HepG2 (cell line): ENCODE results near the gene NR2F1-AS1. TPM values are rescaled to one million over a fixed set of nuclear protein-coding genes. Genes with fewer than 3 reads are reported as not detected.
A peak's percentile ranks its signal among the peaks of the same experiment; 100 is the strongest.

Experiments
- ATAC-seq: fragments of 200-7000 bp; cut with Tn5 transposase; 3 replicates; pipeline ENCODE4 v1.9.1; 2020; ENCODE audit warnings: mild to moderate bottlenecking, moderate library complexity
- BruUV-seq: library from RNA; stranded (reverse); fragments of 400-500 nt; replicated peaks from 2 replicates; lab custom pipeline; 2021; lab: Mats Ljungman, UMichigan
- CTCF ChIA-PET: fragments of 300-600 bp; formaldehyde crosslinking; extraction: SDS; loops from one replicate; lab custom pipeline; 2021; ENCODE audit warnings: low total read pairs, inconsistent platforms, low intra/inter-chr PET ratio; lab: Yijun Ruan, JAX
- POLR2A ChIA-PET: fragments of 350-600 bp; sonication (Branson Sonifier 250); formaldehyde crosslinking; loops from one replicate; lab custom pipeline; 2020; ENCODE audit warnings: antibody characterized with exemption, inconsistent platforms; lab: Yijun Ruan, JAX
- DNase-seq: peaks from one replicate; pipeline ENCODE4 v3.0.0-alpha.2; 2015; ENCODE audit warnings: low spot score
- FAIRE-seq: peaks from 3 replicates; lab custom pipeline; 2011; peaks lifted over from hg19 to GRCh38; lab: Jason Lieb, UNC
- H2AFZ ChIP-seq: one replicate; pipeline ENCODE4 v1.6.1; 2011; ENCODE audit warnings: low read length, inconsistent platforms
- H3K27ac ChIP-seq: fragments of 300-600 bp; 3 replicates; pipeline ENCODE4 v1.8.0; 2011; ENCODE audit warnings: mixed run types, mild to moderate bottlenecking, mixed read lengths, low read length, inconsistent platforms; ENCODE audit not compliant: insufficient read depth; ENCODE audit errors: extremely low read length
- H3K27me3 ChIP-seq, 2 experiments: fragments of 200-600 bp in 1 of 2; 2 replicates in 1 of 2; 3 replicates in 1 of 2; pipeline versions ENCODE4 v1.6.0 to v1.8.0; 2011; ENCODE audit warnings: low read length in 2 of 2, mild to moderate bottlenecking in 2 of 2, moderate library complexity in 2 of 2, inconsistent platforms in 1 of 2; ENCODE audit not compliant: insufficient read depth in 2 of 2, control insufficient read depth in 1 of 2
- H3K36me3 ChIP-seq, 2 experiments: fragments of 200-600 bp in 1 of 2; replicated peaks in 1 of 2; 2 replicates in 1 of 2; 3 replicates in 1 of 2; pipeline versions ENCODE4 v1.5.1 to v1.8.0; 2011; ENCODE audit warnings: low read length in 2 of 2, inconsistent platforms in 1 of 2; ENCODE audit not compliant: insufficient read depth in 2 of 2, control insufficient read depth in 1 of 2
- H3K4me1 ChIP-seq: 2 replicates; pipeline ENCODE4 v1.5.1; 2012; ENCODE audit warnings: low read length, inconsistent platforms; ENCODE audit not compliant: insufficient read depth
- H3K4me2 ChIP-seq: 2 replicates; pipeline ENCODE4 v1.6.0; 2011; ENCODE audit warnings: low read depth, low read length, inconsistent platforms
- H3K4me3 ChIP-seq, 3 experiments: fragments of 200-600 bp in 1 of 3; sonication (generic), shearing (Covaris generic) in 1 of 3; replicated peaks in 1 of 3; 2 replicates each; pipeline ENCODE4 v1.5.1; 2011 to 2016; ENCODE audit warnings: low read length in 3 of 3, inconsistent platforms in 2 of 3, low read depth in 2 of 3, mild to moderate bottlenecking in 2 of 3, control low read depth in 1 of 3, mixed read lengths in 1 of 3; ENCODE audit not compliant: insufficient read depth in 1 of 3
- H3K79me2 ChIP-seq: one replicate; pipeline ENCODE4 v1.6.1; 2011; ENCODE audit warnings: low read length, inconsistent platforms; ENCODE audit not compliant: insufficient read depth
- H3K9ac ChIP-seq: 2 replicates; pipeline ENCODE4 v1.6.0; 2011; ENCODE audit warnings: mild to moderate bottlenecking, low read depth, low read length, inconsistent platforms; ENCODE audit not compliant: insufficient read depth
- H3K9me3 ChIP-seq: 2 replicates; pipeline ENCODE4 v1.5.1; 2012; ENCODE audit warnings: mild to moderate bottlenecking, low read length
- H4K20me1 ChIP-seq: 2 replicates; pipeline ENCODE4 v1.6.0; 2011; ENCODE audit warnings: inconsistent platforms, mild to moderate bottlenecking, low read length, moderate library complexity; ENCODE audit not compliant: insufficient read depth
- ATF7-NPFF ChIP-seq: sonication (generic); formaldehyde crosslinking; IDR thresholded peaks from 2 replicates; pipeline ENCODE4 v1.8.1; 2023; ENCODE audit warnings: mild to moderate bottlenecking, low read depth, missing genetic modification reagents, moderate library complexity
- HINFP ChIP-seq: sonication (generic); formaldehyde crosslinking; IDR thresholded peaks from 2 replicates; pipeline ENCODE4 v1.4.0; 2020; ENCODE audit warnings: low read depth, mild to moderate bottlenecking, missing genetic modification reagents
- KAT7 ChIP-seq: IDR thresholded peaks from 2 replicates; pipeline ENCODE4 v1.6.1; 2018; ENCODE audit warnings: borderline replicate concordance, missing compliant biosample characterization
- KDM4B ChIP-seq: sonication (generic); formaldehyde crosslinking; IDR thresholded peaks from 2 replicates; pipeline ENCODE4 v1.4.0; 2020; ENCODE audit warnings: missing genetic modification reagents
- RNF2 ChIP-seq: fragments of 450-650 bp; conservative IDR thresholded peaks from 2 replicates; pipeline ENCODE4 v1.6.1; 2016; ENCODE audit warnings: low read depth
- SALL2 ChIP-seq: sonication (generic); formaldehyde crosslinking; IDR thresholded peaks from 2 replicates; pipeline ENCODE4 v1.8.1; 2023; ENCODE audit warnings: mild to moderate bottlenecking, missing genetic modification reagents, inconsistent platforms
- TGIF2 ChIP-seq: IDR thresholded peaks from 2 replicates; pipeline ENCODE4 v1.6.1; 2016; ENCODE audit warnings: control low read depth, missing compliant biosample characterization
- ZMYM4 ChIP-seq: sonication (generic); formaldehyde crosslinking; IDR thresholded peaks from 2 replicates; pipeline ENCODE4 v1.8.1; 2023; ENCODE audit warnings: mild to moderate bottlenecking, missing genetic modification reagents
- ZNF205 ChIP-seq: IDR thresholded peaks from 2 replicates; pipeline ENCODE4 v1.6.1; 2018; ENCODE audit warnings: missing biosample characterization, missing genetic modification reagents
- ZNF431 ChIP-seq: sonication (generic); formaldehyde crosslinking; IDR thresholded peaks from 2 replicates; pipeline ENCODE4 v1.9.0; 2022; ENCODE audit warnings: missing genetic modification reagents, low read depth, mild to moderate bottlenecking, borderline replicate concordance
- ZNF543 ChIP-seq: sonication (generic); formaldehyde crosslinking; IDR thresholded peaks from 2 replicates; pipeline ENCODE4 v1.4.0; 2020; ENCODE audit warnings: mild to moderate bottlenecking, missing genetic modification reagents
- ZNF773 ChIP-seq: sonication (generic); formaldehyde crosslinking; IDR thresholded peaks from 2 replicates; pipeline ENCODE4 v1.4.0; 2020; ENCODE audit warnings: missing genetic modification reagents, borderline replicate concordance
- WGBS: methylation state at CpG from one replicate; pipeline ENCODE4 v1.1.6; 2017; ENCODE audit warnings: low lambda C conversion rate; 5-methylcytosine and 5-hydroxymethylcytosine counted together
- in situ Hi-C: cut with HindIII; loops from 2 replicates; pipeline ENCODE4 v1.10.0; 2017; ENCODE audit warnings: low pct_unique_long_range_greater_than_20kb; ENCODE audit not compliant: extremely low pct_ligation_motif_present
- intact Hi-C: fragments of 100-400 bp; cut with micrococcal nuclease; formaldehyde crosslinking; loops from one replicate; pipeline ENCODE4 v1.10.0; 2022; ENCODE audit not compliant: unreplicated experiment
- polyA plus RNA-seq, 8 experiments: library from polyadenylated mRNA; depleted of rRNA in 3 of 8; stranded (reverse) in 7 of 8; unstranded in 1 of 8; fragments of >200 nt; fragmentation: Illumina TruSeq in 4 of 8; extraction: Trizol in 4 of 8; gene quantifications; 2 replicates each; pipeline versions ENCODE4 v1.2.1 to v1.2.3, GENCODE V29; 2011 to 2016; ENCODE audit warnings: low read depth in 4 of 8, missing spikeins in 1 of 8, mixed read lengths in 1 of 8; ENCODE audit not compliant: insufficient read depth in 1 of 8
- total RNA-seq, 5 experiments: library from RNA; depleted of rRNA; stranded (reverse); fragments of >200 nt; fragmentation: Illumina TruSeq; extraction: Trizol; gene quantifications; 2 replicates each; pipeline ENCODE4 v1.2.3, GENCODE V29; 2016; ENCODE audit warnings: low read depth in 1 of 5
- TF ChIP-seq, protein P1 (sequence below): sonication (generic); formaldehyde crosslinking; IDR thresholded peaks from 2 replicates; pipeline ENCODE4 v1.4.0; 2020; ENCODE audit warnings: missing genetic modification reagents
- TF ChIP-seq, protein P2 (sequence below): sonication (generic); formaldehyde crosslinking; IDR thresholded peaks from 2 replicates; pipeline ENCODE4 v1.8.0; 2022; ENCODE audit warnings: missing genetic modification reagents, low read depth, mild to moderate bottlenecking, borderline replicate concordance
- TF ChIP-seq, protein P3 (sequence below): sonication (generic); formaldehyde crosslinking; IDR thresholded peaks from 2 replicates; pipeline ENCODE4 v1.5.0; 2020; ENCODE audit warnings: mild to moderate bottlenecking, low read depth, missing genetic modification reagents, borderline replicate concordance

The NR2F1-AS1 gene
- total and polyA plus RNA-seq, 2 of the 13 experiments (the other 11 are each of a cell fraction or from before 2014, with no cell fraction given): 2.8 TPM

- Histone ChIP-seq H3K36me3 (no peaks in the 10 kb centered on the region), H3K4me2 (peak overlapping the region; percentile 92), H3K9ac (peak overlapping the region; percentile 65), H3K4me1 (peaks cover 6% of the 10 kb centered on the region), H3K27me3 (no peaks in the 10 kb centered on the region), H3K4me3 (peak overlapping the region; percentile 55 to 81 (median 80)), H4K20me1 (no peaks in the 10 kb centered on the region), H3K27ac (peak overlapping the region; percentile 59), H3K79me2 (no peaks in the 10 kb centered on the region), H2AFZ (no peak overlapping the region), H3K9me3 (no peaks in the 10 kb centered on the region)
- WGBS: under 1% methylated on average over 33 of the region's 75 CpGs
- intact Hi-C loops (loop anchor here (1.0 to 5.0 kb wide), 3 partner anchors 37 to 177 kb away; partner anchors contain the start of gene NR2F1), in situ Hi-C loops (no loop called here)
- ChIA-PET CTCF (no interaction called here), POLR2A (no interaction called here)
- DNase-seq (peak; percentile 50), ATAC-seq (peak; percentile 97), FAIRE-seq (no peak)
- BruUV-seq: TSS peak; percentile 41
- TF ChIP-seq ZNF543 (CRISPR knock-in tag) (no peak), ATF7-NPFF (CRISPR knock-in tag) (no peak), HINFP (CRISPR knock-in tag) (no peak; the same call in 1 of the 2 replicates), SALL2 (CRISPR knock-in tag) (0 out of 2 replicates have a peak, but pooled peaks have one; percentile 48), KAT7 (no peak), ZMYM4 (peak; percentile 91), RNF2 (no peak), ZNF773 (no peak), ZNF205 (CRISPR knock-in tag) (0 out of 2 replicates have a peak, but pooled peaks have one; percentile 64), TGIF2 (no peak), KDM4B (CRISPR knock-in tag) (no peak), ZNF431 (CRISPR knock-in tag) (no peak; the same call in 1 of the 2 replicates)
- TF ChIP-seq, protein P1, sequence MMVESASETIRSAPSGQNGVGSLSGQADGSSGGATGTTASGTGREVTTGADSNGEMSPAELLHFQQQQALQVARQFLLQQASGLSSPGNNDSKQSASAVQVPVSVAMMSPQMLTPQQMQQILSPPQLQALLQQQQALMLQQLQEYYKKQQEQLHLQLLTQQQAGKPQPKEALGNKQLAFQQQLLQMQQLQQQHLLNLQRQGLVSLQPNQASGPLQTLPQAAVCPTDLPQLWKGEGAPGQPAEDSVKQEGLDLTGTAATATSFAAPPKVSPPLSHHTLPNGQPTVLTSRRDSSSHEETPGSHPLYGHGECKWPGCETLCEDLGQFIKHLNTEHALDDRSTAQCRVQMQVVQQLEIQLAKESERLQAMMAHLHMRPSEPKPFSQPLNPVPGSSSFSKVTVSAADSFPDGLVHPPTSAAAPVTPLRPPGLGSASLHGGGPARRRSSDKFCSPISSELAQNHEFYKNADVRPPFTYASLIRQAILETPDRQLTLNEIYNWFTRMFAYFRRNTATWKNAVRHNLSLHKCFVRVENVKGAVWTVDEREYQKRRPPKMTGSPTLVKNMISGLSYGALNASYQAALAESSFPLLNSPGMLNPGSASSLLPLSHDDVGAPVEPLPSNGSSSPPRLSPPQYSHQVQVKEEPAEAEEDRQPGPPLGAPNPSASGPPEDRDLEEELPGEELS: no peak
- TF ChIP-seq, protein P2, sequence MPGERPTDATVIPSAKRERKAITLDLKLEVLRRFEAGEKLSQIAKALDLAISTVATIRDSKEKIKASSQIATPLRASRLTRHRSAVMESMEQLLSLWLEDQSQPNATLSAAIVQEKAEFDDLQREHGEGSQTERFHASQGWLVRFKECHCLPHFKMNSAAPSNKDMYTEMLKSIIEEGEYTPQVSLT (CRISPR knock-in tag): no peak
- TF ChIP-seq, protein P3, sequence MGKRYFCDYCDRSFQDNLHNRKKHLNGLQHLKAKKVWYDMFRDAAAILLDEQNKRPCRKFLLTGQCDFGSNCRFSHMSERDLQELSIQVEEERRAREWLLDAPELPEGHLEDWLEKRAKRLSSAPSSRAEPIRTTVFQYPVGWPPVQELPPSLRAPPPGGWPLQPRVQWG (CRISPR knock-in tag): no peak
Measured at GRCh38 chr5:93620487-93621326, 39.7 kb upstream of the NR2F1-AS1 start.
